ENCODE measurements around the gene GRK2.

DNA sequence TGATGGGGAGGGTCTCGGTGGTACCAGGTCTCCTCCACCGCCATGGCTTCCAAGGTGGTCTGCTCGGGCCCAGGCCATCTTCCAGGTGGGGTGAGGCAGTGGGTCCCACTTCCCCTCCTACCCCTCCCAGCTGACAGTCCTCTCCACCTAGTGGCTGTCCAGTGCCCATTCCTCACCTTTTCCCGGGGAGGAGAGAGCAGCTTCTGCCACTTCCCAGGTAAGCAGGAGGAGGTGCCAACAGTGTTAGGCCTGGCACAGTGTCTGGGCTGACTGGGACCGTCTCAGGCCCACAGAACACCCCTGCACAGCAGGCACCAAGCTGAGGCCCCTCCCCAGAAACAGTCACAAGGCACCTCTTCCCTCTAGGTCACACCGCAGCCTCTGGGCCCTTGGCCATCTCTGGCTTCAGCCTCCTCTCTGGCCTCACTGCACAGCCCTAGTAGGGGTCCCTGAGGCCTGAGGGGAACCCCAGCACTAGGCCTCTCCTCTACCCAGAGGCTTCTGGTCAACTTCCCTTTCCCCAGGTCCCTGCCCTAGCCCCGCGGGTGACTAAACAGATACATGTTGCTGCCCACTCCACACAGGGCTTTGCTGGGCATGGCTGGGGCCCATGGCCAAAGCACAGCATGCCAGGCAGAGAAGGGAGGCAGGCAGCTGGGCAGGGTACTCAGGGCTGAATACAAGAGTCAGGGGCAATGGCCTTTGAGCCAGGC lies 20.5 kb downstream of the GRK2 start:
- TF ChIP-seq, protein P1, sequence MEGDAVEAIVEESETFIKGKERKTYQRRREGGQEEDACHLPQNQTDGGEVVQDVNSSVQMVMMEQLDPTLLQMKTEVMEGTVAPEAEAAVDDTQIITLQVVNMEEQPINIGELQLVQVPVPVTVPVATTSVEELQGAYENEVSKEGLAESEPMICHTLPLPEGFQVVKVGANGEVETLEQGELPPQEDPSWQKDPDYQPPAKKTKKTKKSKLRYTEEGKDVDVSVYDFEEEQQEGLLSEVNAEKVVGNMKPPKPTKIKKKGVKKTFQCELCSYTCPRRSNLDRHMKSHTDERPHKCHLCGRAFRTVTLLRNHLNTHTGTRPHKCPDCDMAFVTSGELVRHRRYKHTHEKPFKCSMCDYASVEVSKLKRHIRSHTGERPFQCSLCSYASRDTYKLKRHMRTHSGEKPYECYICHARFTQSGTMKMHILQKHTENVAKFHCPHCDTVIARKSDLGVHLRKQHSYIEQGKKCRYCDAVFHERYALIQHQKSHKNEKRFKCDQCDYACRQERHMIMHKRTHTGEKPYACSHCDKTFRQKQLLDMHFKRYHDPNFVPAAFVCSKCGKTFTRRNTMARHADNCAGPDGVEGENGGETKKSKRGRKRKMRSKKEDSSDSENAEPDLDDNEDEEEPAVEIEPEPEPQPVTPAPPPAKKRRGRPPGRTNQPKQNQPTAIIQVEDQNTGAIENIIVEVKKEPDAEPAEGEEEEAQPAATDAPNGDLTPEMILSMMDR (conservative IDR thresholded peaks at IDR 0.05 in 1 of 2, IDR thresholded peaks at IDR 0.05 in 1 of 2; ENCODE audit: low read depth in 1 of 2, low read length in 2 of 2) = no peak
- no peak for TF ChIP-seq EZH2 (IDR thresholded peaks at IDR 0.05; ENCODE audit: low read length, missing control alignments)
